Transverse colon (tissue), 4 donors: ENCODE data around the gene CEPT1.

Experiments
- CTCF ChIP-seq, 5 experiments: fragments of 200-600 bp in 3 of 5; fragments of 450-650 bp in 2 of 5; sonication (generic) in 3 of 5; IDR thresholded peaks; 1 replicate in 2 of 5; 2 replicates in 3 of 5; pipeline ENCODE4 v1.5.1; 2016 to 2017; ENCODE audit warnings: antibody characterized with exemption in 5 of 5, inconsistent platforms in 3 of 5, mild to moderate bottlenecking in 2 of 5, moderate library complexity in 1 of 5
- EP300 ChIP-seq: sonication (generic); formaldehyde crosslinking; IDR thresholded peaks from one replicate; pipeline ENCODE4 v1.6.1; 2017; ENCODE audit warnings: antibody characterized with exemption, low read depth
- POLR2A ChIP-seq: fragments of 450-650 bp; IDR thresholded peaks from one replicate; pipeline ENCODE4 v1.6.1; 2016; ENCODE audit warnings: antibody characterized with exemption, mild to moderate bottlenecking, moderate library complexity
- POLR2AphosphoS5 ChIP-seq, 3 donors: sonication (generic); formaldehyde crosslinking; IDR thresholded peaks; one replicate each; pipeline ENCODE4 v1.6.1; 2016; ENCODE audit warnings: antibody characterized with exemption in 3 of 3

- no peak for TF ChIP-seq CTCF (IDR thresholded peaks at IDR 0.05)
- TF ChIP-seq POLR2A, result no peak
- no peak for TF ChIP-seq EP300
- TF ChIP-seq POLR2AphosphoS5 (IDR thresholded peaks at IDR 0.05), result no peak
Measured at GRCh38 chr1:111179968-111180533, 40.0 kb downstream of the CEPT1 start.
